CD4-positive, alpha-beta T cell treated with Interferon alpha-2 for 1 hour (primary cell): Measurements from ENCODE around the gene FOXD1.

Source experiments
- DNase-seq, 2 donors: peaks; one replicate each; pipeline ENCODE4 v3.0.0-alpha.2; 2020 to 2022

Gene FOXD1

DNA sequence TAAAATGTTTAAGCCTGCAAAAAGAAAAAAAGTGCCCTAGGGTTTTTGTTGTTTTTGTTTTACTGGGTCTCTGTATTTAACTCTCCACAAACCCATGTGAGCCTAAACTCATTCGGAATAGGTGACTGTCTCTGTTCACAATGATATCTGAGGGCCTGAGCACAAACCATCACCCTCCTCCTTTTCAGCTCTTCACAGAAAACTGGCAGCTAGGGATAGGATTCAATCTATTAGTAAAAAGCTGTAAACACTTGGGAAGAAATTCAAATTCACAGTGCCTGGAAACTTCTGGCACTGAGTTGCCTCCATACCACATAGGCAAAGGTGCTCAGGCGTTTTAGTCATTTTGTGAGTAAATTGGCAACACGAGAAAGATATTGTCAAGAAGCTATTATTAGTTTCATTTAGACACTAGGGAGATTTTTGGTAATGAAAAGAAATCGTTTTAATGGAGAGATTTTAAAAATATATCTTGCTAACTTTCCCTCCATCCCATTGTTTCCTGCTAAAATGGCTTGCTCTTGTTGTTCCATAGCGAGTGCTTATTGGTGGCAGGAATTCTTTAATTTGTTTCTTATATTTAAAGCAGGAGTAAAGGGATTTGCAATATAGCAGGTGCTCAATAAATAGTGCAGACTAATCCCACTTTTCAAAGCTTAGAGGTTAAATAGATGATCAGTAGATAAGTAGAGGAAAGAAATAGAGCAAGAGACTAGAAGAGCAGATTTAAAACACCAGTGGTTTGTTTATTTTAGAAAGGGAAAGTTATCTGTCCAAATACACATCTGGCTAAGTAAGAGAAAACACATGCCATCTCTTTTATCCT lies 9.7 kb downstream of the FOXD1 start:
- no peak for DNase-seq

DNA sequence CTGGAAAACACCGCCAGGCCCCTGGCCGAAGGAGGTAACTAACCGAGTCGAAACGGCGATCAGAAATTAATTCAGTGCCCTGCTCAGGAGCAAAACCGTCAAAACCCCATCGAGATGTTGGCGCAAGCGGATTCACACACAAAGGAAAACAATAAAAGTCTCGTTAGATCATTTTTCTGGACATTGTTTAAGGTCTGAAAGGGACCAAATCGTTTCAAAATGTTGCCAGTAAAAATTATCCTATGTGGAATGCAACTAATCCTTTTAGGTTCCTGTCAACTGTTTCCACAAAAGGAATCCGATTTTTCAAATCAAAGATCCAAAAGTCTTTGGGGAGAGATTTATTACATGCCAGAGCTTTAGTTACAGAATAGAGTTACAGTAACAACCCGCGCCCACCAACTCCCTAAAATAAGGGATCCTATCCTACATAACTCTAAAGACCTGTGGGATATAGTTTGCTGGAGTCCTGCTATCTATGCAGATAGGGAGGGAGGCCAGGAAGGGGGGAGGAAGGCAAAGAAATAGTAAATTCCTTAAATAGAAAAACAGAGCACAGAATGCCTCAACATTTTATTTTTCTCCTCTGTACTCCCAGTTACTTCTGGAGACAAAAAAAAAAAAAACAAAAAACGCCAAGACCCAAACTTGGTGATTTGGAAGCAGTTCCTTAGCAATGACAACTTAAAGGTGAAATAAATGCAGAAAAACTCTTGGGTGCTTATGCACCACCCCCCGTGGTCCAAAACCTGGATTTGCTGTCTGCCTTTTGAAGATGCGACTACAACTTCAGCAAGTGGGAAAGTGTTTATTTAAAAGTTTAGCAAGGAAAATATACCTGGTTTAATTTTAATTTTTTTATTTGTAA lies 10.6 kb downstream of the FOXD1 start:
- no peak for DNase-seq

DNA sequence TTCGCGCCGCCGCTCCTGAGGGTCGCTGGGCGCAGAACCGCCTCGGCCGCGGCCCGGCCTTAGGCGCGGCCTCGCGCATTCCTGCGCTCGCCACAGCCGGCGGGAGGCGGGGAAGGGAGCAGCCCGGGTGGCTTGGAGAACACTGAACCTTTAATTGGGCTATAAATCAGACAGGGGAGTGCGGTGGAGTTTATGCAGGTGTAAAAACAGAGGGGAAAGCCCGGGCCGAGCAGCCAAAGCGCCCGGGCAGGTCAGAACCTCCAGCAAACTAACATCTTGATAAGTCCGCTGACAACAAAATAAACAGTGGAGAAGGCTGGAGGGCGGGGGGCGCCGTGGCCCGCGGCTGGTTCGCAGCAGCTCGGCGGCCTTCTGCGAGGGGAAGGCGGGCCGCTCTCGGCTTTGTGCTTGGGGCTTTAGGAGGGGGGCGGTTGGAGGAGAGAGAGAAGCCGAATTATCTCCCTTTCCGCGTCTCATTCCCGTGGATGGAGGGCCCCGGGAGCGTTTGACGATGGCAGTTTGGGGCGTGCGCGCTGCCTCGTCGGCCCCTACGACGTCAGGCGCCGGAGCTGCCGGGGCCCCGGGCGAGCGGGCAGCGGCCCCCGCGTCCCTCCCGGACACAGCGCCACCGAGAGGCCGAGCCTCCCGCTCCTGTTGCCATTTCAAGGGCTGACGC lies 11.3 kb downstream of the FOXD1 start:
- no peak for DNase-seq

DNA sequence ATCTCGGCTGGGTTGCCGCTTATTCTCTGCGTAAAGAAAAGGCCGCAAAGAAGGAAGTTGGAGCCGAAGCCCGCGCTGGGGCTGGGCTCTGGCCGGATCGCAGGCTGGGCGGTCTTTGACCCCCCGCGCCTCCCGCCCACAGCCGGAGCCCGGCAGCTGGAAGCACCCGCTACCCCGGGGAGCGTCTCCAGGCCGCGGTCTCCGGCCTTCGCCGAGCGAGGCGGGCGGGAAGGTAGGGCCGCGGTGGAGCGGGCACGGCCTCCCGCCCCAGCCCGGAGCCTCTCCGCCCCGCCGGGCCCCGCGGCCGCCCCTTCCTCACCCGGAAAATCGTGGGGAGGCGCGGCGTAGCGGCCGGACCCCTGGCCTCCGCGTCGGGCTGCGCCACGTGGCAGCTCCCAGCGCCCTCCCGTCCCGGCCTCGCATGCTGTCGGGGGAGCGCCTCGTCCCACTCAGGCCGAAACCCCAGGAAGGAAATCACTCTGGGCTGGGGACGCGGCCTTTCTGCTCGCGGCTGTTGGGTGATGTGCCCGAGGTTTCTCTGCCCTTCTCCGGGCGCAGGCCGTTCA lies 12.0 kb downstream of the FOXD1 start:
- no peak for DNase-seq

DNA sequence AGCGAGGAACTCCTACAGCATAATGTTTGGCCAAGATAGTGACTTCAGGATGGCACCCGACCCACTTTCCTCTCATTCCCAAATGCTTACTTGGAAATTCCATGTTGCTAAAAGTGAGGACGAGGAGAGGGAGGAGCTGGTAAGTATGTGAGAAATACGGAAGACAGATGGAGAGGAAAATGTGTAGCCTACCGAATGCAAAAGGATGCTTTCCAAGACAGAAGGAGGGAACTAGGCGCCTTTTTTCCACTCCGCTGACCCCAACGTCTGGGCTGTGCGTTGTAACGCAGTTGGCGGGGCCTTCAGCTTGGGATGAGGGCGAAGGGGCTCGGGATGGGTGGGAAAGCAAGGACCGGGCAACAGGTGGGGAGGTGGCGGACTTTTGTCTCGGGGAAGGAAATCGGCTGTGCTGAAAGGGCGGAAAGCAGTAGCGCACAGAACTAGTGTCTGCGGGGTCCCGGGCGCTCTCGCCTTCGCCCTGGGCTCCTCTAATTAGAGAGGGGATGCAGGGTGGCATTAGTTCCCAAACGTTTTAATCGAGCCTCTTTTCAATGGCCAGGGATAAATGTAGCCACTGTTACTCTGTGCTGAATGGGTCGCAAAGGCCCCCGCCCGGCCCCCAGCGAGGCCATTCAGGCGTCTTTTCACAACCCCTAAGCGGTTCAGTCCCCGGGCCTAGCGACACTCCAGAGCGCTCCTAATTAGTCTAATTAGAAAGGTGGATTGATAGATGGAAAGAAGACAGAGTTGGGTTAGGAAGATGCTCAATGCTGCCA lies 12.6 kb downstream of the FOXD1 start:
- no peak for DNase-seq

DNA sequence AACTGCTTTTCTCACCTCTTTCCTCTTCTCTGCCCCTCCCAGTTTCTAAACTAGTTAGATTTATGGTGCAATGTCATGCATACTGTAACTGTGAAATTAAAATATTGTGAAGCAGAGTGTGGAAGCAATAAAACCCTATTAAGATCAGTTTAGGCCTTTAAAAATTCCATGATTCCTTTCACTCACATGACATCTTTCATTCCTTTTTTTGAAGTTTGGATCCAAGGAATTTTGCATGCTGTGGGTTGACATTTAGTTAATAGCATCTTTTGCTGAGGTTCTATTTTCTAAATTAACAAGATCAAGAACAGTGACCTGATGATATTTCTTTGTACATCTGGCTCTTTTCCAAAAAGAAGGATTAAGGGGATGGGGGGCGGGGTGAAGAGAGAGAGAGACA lies 13.7 kb downstream of the FOXD1 start:
- DNase-seq = no peak

DNA sequence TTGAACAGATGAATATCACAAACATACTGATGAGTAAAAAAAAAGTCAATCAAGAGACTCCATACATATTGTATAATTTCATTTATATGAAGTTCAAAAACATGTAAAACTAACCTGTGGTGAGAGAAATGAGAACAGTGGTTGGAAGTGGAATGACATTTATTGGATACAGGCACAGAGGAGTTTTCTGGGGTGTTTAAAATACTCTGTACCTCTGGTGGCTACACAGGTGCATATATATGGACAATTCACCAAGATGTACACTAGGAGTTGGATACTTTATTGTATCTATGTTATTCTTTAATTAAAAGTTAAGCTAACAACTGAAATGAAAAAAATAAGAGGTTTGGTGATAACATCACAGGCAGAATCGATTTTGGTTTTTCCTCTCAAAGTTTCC lies 14.1 kb downstream of the FOXD1 start:
- no peak for DNase-seq

DNA sequence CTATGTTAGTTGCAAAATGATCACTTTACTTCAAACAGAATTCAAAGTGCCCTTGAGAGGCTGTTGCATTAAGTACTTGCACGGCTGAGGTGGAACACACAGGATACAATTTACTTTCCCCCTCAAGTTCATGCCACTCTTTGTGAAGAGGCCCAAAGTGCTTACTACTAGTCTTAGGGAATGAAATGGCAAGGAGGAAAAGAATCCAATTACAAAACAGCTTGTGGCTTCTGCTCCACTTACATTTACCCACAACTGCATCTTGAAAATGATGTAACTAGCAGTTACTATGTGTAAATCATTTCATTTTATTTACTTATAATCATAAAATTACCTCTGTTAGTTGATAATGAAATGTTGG lies 14.6 kb downstream of the FOXD1 start:
- DNase-seq = no peak

DNA sequence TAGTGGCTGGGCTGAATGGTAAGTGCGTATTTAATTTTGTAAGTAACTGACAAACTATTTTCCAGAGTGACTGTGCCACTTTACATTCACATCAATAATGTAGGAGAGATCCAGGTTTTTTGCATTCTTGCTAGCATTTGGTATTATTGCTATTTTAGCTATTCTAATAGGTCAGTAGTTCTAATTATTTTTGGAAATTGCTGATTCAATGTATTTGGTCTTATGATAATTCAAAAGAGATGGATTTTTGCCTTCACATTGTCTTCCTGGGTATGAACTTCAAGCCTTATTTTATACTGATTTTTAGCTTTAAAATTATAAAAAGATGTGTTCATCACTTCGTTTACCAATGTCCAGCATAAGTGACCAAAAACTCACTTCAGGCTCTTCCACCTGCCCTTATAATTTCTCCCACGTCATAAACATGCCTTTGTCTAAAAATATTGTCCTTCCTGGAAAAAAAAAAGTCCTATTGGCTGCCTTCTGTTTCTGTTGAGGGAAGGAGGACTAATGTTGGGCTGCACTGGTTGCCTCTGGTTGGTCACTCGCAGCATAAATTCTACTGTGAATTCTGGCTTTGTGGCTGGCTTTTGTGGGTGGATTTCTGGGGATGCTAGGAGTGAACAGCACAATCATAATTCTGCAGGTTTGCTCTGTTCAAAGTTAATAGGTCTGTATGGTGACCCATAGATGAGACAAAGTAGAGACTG lies 15.2 kb downstream of the FOXD1 start:
- no peak for DNase-seq

DNA sequence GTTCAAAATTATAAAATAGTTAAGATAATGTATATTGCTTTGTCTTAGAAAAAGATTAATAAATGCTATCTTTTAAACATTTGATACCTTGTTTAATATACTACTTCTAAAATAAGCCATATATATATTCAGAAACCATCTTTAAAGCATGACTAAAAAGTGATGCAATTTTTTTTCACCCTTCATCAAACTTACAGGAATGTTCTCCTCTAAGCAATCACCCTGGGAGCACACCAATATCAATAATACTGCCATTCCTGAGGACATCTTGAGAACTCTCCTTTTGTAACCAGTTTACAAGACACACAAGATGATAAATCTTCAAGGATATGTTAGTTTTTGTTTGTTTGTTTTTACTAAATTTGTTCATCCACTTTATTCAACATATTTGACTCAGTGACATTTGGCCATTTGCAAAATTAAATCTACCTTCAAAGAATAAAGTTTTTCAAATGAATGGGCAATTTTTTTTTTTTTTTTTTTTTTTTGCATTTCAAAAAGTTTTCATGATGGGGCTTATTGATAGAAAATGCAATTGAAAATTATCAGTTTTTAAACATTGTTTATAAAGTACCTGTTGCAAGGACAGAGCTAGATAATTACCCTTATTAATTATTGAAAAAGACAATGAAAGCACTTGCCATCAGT lies 17.2 kb downstream of the FOXD1 start:
- no peak for DNase-seq

DNA sequence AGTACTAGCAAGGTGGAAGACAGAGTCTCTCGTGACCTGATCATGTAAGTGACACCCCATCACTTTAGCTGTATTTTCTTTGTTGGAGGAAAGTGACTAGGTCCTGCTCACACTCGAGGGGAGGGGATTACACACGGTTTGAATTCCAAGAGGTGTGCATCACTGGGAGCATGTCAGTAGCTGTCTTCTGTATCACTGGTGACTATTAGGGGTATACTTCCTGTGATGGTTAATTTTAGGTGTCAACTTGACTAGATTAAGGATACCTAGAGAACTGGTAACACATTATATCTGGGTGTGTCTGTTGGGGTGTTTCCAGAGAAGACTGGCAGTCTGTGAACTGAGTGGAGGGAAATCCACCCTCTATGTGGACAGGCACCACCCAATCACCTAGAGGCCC lies 22.5 kb downstream of the FOXD1 start:
- DNase-seq = no peak

DNA sequence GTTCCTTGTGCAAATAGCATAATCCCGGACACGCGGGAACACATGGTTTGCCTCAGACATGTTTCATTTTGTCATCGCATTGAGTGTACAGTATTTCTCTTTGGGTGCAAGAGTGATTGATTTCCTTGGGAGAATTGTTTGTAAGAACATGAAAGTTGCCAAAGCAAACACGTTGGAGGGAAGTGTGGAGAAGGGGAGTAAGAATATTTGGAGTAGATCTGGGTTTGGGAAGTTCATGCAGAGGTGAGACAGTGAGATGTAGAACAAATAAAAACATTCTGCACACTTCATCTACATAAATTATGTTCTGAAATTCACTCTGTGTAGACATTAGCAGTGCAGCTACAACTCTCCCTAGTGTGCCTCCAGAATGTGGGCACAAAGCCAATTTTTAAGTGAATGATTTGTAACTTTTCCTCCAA lies 24.0 kb downstream of the FOXD1 start:
- DNase-seq = no peak

DNA sequence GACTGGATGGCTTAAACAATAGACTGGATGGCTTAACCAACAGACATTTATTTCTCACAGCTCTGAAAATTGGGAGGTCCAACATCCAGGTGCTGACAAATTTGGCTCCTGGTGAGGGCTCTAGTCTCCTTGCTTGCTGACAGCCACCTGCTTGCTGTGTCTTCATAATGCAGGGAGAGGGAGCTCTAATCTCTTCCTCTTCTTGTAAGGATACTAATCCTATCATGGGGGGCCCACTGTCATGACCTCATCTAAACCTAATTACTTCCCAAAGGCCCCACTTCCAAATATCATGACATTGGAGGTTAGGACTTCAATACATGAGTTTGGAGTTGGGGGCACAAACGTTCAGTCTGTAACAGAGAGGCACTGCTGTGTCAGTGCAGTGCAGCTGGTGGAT lies 26.4 kb downstream of the FOXD1 start:
- DNase-seq = no peak

DNA sequence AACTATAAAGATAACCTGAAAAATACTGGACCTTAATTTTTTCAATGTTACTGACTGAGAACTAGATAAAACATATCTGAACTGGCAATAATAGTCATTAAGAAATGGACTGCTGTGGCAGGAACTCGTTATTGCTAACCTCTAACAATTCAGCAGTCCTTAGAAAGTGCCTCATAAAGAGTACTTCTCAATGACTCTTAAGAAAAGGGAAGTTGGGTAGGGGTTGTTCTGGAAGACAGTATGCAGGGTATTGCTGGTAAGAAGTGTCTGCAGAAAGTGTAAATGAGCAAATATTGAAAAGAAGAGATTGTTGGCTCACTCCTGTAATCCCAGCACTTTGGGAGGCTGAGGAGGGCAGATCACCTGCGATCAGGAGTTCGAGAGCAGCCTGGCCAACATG lies 27.9 kb downstream of the FOXD1 start:
- no peak for DNase-seq

DNA sequence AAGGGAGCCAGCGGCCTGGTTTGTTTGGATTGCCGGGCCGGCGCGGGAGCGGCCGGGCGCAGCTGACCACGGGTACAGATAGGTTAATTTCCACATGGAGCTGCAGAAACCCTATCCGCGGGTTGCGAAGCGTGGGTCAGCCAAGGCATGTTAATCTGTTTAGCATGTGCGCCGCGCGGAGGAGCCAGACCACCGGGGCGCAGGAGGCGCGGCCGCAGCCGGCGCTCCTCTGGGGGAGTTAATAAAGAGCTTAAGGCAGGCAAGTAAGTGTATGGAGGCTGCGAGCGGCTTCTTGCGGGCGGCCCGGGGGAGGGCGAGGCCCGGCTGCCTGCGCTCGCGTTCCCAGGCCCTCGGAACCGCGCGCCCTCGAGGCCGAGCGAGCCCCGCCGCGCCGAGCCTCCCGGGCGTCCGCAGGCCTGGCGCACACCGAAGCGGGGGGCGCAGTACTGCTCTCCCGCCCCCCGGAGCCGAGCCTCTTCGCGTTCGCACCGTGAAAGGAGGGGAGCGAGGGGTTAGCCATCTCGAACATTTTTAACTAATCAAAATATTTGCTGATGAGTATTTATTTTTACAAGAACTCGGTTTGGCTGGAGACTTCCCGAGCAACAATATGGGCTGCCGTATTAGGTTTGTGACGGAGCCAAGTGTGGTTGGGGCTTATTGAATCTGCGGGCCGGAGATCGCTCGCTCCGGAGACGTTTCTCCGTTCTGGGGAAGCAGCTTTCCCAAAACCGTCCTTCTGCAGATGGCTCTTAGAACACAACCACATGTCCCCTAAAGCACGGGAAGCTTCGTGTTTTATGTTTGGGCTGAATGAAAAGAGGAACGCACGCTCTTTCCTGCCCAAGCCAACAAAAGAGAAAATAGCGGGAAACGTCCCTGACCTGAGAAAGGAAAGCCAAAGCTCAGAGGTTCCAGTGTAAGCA lies 28.8 kb downstream of the FOXD1 start:
- no peak for DNase-seq

DNA sequence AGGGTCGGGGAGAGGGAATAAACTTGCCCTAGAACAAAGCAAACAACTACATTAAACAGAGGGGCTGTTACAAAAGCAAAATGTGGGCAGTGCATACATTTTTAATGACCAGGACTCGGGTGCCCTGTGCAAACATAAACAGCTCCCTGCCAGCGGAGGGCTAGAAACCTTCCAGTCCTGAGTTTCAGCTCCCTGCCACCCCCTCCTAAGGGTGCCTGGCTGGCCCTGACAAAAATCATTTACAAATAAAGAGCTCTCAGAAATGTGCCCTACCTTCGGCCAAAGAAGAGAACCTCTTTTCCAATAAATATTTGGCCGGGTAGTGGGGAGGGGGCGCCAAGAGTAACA lies 29.5 kb downstream of the FOXD1 start:
- DNase-seq = no peak

DNA sequence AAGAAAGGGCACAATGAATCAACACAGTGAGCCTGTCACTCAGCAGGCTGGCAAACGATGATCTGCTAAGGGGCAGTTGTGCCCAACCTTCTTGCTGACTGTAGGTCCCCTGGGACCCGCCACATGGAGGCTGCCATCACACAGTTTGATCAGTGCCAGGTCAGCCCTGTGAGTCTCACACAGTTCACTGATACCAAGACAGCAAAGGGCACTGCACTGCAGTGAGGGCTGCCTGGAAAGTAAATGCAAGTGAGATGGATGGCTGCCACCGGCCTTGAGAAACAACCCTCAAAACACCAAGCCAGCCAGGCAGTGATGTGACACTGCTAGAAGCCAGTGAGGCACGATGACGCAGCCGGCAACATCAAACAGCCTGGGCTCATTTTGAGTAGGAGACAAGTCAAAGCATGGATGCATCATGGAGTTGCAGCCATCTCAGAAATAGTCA lies 30.3 kb downstream of the FOXD1 start:
- DNase-seq = no peak

DNA sequence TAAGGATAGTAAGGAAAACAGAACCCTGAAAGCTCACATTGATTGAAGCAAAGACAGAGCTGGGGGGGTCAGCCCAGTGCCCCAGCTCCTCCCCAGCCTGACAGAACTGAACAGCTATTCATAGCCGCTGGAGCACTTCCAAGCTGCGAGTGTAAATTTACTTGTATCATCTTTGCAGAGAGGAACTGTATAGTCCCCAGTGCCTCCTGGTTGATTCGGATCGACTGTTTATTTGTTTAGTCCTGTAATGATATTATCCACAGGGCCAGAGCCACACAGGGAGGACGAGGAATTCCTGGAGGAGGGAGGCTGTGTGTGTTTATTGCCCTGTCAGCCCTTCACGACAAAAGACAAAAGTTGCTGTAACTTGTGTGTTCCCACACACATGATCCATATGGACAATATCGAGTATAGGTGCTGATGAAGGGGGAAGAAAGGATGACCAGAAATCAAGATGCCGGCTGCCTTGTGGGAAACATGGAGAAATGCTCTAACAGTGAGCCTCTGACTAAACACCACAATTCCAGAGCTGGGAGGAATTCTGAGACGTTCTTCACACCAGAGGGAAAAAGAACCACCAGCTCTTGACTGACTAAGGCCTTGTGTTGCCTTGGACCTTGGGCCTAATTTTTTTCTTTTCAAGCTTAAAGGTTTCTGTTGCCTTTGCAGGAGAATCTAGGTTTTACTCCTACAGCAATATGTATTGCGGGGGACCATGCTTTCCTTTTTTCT lies 31.1 kb downstream of the FOXD1 start:
- DNase-seq = no peak

DNA sequence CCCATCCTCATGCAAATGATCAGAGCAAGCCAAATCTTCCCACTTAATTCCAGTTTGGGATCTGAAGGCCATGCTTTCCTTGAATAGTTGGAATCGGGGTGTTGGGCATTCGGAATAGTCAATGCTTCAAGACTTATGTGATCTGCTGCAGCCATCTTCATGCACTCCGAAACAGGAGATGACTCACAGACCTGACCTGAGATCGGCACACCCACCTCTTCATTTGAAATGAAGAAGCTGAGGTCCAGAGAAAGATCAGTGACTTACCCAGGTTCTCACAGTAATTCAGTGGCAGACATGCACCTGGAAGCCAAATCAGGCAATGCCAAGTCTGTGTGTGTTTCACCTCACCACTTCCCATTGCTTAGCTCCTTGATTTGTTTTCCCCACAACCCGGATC lies 33.0 kb downstream of the FOXD1 start:
- no peak for DNase-seq

DNA sequence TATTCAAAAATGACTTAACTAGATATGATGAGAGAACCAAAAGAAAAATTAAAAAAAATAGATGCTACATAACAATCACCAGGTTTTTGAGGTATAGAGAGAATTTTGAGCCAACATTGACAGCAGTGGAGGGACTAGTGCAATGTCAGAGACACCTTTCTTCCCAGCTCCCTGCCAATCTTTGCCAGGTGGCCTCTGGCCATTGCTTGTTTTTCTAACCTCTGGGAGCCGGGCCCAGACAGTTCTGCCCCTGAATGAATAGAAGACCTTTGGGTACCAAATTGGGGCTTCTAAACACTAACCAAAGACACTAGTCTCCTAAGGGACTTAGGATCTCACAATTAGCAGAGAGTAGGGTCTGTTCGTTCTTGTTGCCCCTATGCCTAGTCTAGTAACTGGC lies 33.4 kb downstream of the FOXD1 start:
- no peak for DNase-seq
